CD4-positive, alpha-beta T cell (primary cell): ENCODE measurements around the gene B2M. TPM values are rescaled to one million over a fixed set of nuclear protein-coding genes. Genes with fewer than 3 reads are reported as not detected.

Source experiments
- ATAC-seq: fragments of 200-7000 bp; cut with Tn5 transposase; one replicate; pipeline ENCODE4 v1.10.0; 2022; ENCODE audit warnings: mild to moderate bottlenecking; ENCODE audit not compliant: poor library complexity
- CTCF ChIA-PET: fragments of 350-600 bp; sonication (Branson Sonifier 250); formaldehyde crosslinking; loops from one replicate; lab custom pipeline; 2021; ENCODE audit warnings: antibody characterized with exemption, inconsistent platforms; lab: Charles Lee
- POLR2A ChIA-PET: fragments of 350-600 bp; sonication (Branson Sonifier 250); formaldehyde crosslinking; loops from one replicate; lab custom pipeline; 2021; ENCODE audit warnings: antibody characterized with exemption, inconsistent platforms; lab: Charles Lee
- DNase-seq, 14 experiments: peaks; one replicate each; pipeline ENCODE4 v3.0.0-alpha.2; 2013 to 2020; ENCODE audit warnings: mixed read lengths in 2 of 14
- H3K27ac ChIP-seq, 2 donors: one replicate each; pipeline versions ENCODE4 v1.5.1 to v1.7.0; 2013; ENCODE audit warnings: low read length in 2 of 2, low read depth in 1 of 2, mild to moderate bottlenecking in 1 of 2
- H3K27me3 ChIP-seq, 2 experiments: 1 replicate in 1 of 2; 2 replicates in 1 of 2; pipeline versions ENCODE4 v1.6.1 to v1.7.0; 2013; ENCODE audit warnings: low read length in 2 of 2, control low read depth in 1 of 2, mild to moderate bottlenecking in 1 of 2, moderate library complexity in 1 of 2; ENCODE audit not compliant: insufficient read depth in 2 of 2, control insufficient read depth in 1 of 2
- H3K36me3 ChIP-seq: one replicate; pipeline ENCODE4 v1.6.1; 2013; ENCODE audit warnings: low read length, control low read depth; ENCODE audit not compliant: insufficient read depth
- H3K4me1 ChIP-seq: one replicate; pipeline ENCODE4 v1.6.1; 2013; ENCODE audit warnings: low read length, control low read depth; ENCODE audit not compliant: insufficient read depth
- H3K4me3 ChIP-seq: one replicate; pipeline ENCODE4 v1.5.1; 2013; ENCODE audit warnings: mild to moderate bottlenecking, low read length, moderate library complexity
- H3K9me3 ChIP-seq, 2 experiments: 1 replicate in 1 of 2; 2 replicates in 1 of 2; pipeline versions ENCODE4 v1.6.1 to v1.7.0; 2013; ENCODE audit warnings: low read length in 2 of 2, mild to moderate bottlenecking in 2 of 2, control low read depth in 1 of 2, moderate library complexity in 1 of 2; ENCODE audit not compliant: control insufficient read depth in 1 of 2, insufficient read depth in 1 of 2
- H3K27ac Mint-ChIP-seq: one replicate; pipeline ENCODE4 v1.8.0; 2020; ENCODE audit warnings: mixed read lengths
- H3K27me3 Mint-ChIP-seq: one replicate; pipeline ENCODE4 v1.8.0; 2021; ENCODE audit warnings: mixed read lengths
- H3K36me3 Mint-ChIP-seq: one replicate; pipeline ENCODE4 v1.8.0; 2021; ENCODE audit warnings: low read depth, mixed read lengths
- H3K4me1 Mint-ChIP-seq: one replicate; pipeline ENCODE4 v1.8.0; 2021; ENCODE audit warnings: low read depth, mixed read lengths
- H3K4me3 Mint-ChIP-seq: one replicate; pipeline ENCODE4 v1.8.0; 2020; ENCODE audit warnings: mild to moderate bottlenecking, mixed read lengths
- H3K9me3 Mint-ChIP-seq: one replicate; pipeline ENCODE4 v1.8.0; 2020; ENCODE audit warnings: mixed read lengths
- CTCF ChIP-seq: fragments of 200-600 bp; IDR thresholded peaks from one replicate; pipeline ENCODE4 v1.8.0; 2022; ENCODE audit warnings: antibody characterized with exemption, mild to moderate bottlenecking
- intact Hi-C, 2 experiments: fragments of 100-400 bp; cut with DNase I in 1 of 2; cut with micrococcal nuclease in 1 of 2; formaldehyde crosslinking; loops; one replicate each; pipeline versions ENCODE4 v1.15.1 to v1.9.0; 2023 to 2025; cut with DNase I, micrococcal nuclease
- polyA plus RNA-seq, 2 donors: library from polyadenylated mRNA; unstranded; fragments of 120-200 nt; gene quantifications; one replicate each; pipeline ENCODE4 v1.2.1, GENCODE V29; 2013
- total RNA-seq, 174 experiments: library from RNA in 2 of 174; stranded (reverse) in 2 of 174; gene quantifications; one replicate each; pipeline ENCODE4 v1.2.3 and lab custom pipeline; 2021 to 2026

The B2M gene
- total RNA-seq (1,000 to 10,000 TPM; 4,357 to 4,503 TPM), total RNA-seq (lab: John Stamatoyannopoulos, UW) (2,120 to 7,469 (median 4,595) reads per million in 172 experiments)
- polyA plus RNA-seq (2013, experiment 1 of 2) = 14,421 TPM
- polyA plus RNA-seq (2013, experiment 2 of 2) = 11,543 TPM

- H3K36me3 ChIP-seq = peaks cover 51% of the 10 kb centered on the region
- TF ChIP-seq CTCF = no peak
- H3K36me3 Mint-ChIP-seq = peaks cover 80% of the 10 kb centered on the region
- no peaks in the 10 kb centered on the region for H3K9me3 Mint-ChIP-seq
- DNase-seq (peak; percentile 92 to 98 (median 96)), ATAC-seq (peak; percentile 82)
- H3K27ac ChIP-seq = peak within 1 kb of the TSS; percentile 99 to 100
- H3K4me3 ChIP-seq = peak within 1 kb of the TSS; percentile 83
- peak within 1 kb of the TSS; percentile 96 for H3K4me3 Mint-ChIP-seq
- peak within 1 kb of the TSS; percentile 100 for H3K27ac Mint-ChIP-seq
- intact Hi-C loops = loop anchor here (1.0 to 2.0 kb wide), 5 partner anchors 16 to 48 kb away; partner anchors contain the start of gene SPG11 (in 2 of the 2)
- H3K27me3 ChIP-seq = no peaks in the 10 kb centered on the region
- H3K27me3 Mint-ChIP-seq = no peaks in the 10 kb centered on the region
- peaks cover 67% of the 10 kb centered on the region for H3K4me1 Mint-ChIP-seq
- ChIA-PET POLR2A (interaction anchor here (0.7 to 38.3 kb wide), 26 partner anchors 12 to 883 kb away, joined by 3 to 4232 read pairs (median 6); partner anchors contain the start of genes CTDSPL2, EIF3J, GOLM2 and SPG11), CTCF (interaction anchor here (0.8 to 4.7 kb wide), 16 partner anchors 10 to 142 kb away, joined by 3 to 115 read pairs (median 8); partner anchors contain the start of genes SPG11 and TRIM69)
- no peaks in the 10 kb centered on the region for H3K9me3 ChIP-seq
- H3K4me1 ChIP-seq = peaks cover 35% of the 10 kb centered on the region
Measured at GRCh38 chr15:44711096-44711742, at the start of gene B2M, which contains the start of gene PATL2. Gene B2M, plus strand, starts transcription at chr15:44711517. Its CDS starts 30 bp downstream, at chr15:44711547. Gene PATL2, minus strand, starts transcription at chr15:44711323. Its CDS starts 34,833 bp downstream, at chr15:44676490.

- peaks cover 18% of the 10 kb centered on the region for H3K36me3 ChIP-seq
- intact Hi-C loops = loop anchor here (1.0 to 10.0 kb wide), 3 partner anchors 67 to 124 kb away; partner anchors contain the start of gene EIF3J (in 1 of the 2)
- no peaks in the 10 kb centered on the region for H3K9me3 Mint-ChIP-seq
- H3K27me3 ChIP-seq = no peaks in the 10 kb centered on the region
- POLR2A ChIA-PET = interaction anchor here (2.5 to 49.9 kb wide), 3 partner anchors 10 to 60 kb away, joined by 15 to 4232 read pairs (median 632); partner anchors contain the start of genes B2M, PATL2 and TRIM69
- H3K27ac Mint-ChIP-seq = peak overlapping the region; percentile 96
- peak overlapping the region; percentile 61 for H3K4me3 Mint-ChIP-seq
- no peaks in the 10 kb centered on the region for H3K9me3 ChIP-seq
- H3K4me3 ChIP-seq = peak overlapping the region; percentile 90
- no peaks in the 10 kb centered on the region for H3K27me3 Mint-ChIP-seq
- DNase-seq (no peak), ATAC-seq (no peak)
- no peak for TF ChIP-seq CTCF
- CTCF ChIA-PET = interaction anchor here (1.3 to 4.1 kb wide), 4 partner anchors 51 to 83 kb away, joined by 4 to 115 read pairs (median 51); partner anchors contain the start of genes B2M, PATL2 and TRIM69
- peak overlapping the region; percentile 97 for H3K27ac ChIP-seq
- peaks cover 56% of the 10 kb centered on the region for H3K4me1 Mint-ChIP-seq
- H3K36me3 Mint-ChIP-seq = peaks cover 52% of the 10 kb centered on the region
- H3K4me1 ChIP-seq = peaks cover 42% of the 10 kb centered on the region
Measured at GRCh38 chr15:44661576-44661975, 49.7 kb upstream of the B2M start.
